Activated T-cell treated with anti-CD3 and anti-CD28 coated beads for 4 hours (primary cell): ENCODE results near the gene BPIFA1.

Source experiments
- DNase-seq: peaks from one replicate; pipeline ENCODE4 v3.0.0-alpha.2; 2020

BPIFA1 gene

DNA sequence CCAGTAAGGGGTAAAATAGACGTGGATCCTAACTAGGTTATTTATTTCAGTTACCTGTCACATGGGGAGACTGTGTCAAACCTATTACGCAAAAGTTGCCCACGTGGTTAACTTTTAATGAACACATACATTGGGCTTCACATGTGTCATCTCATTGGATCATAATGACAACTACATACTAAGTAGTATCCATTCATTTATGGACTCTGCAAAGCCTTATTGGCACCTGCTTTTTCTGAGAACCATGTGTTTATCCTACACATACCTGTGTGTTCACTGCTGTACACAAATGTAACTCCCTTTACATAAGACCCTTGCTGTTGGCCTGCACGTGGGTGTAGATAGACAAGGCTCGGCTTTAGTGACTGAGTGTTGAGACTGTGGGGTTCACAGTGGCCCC is 5.1 kb downstream of the BPIFA1 start:
- no peak for DNase-seq

DNA sequence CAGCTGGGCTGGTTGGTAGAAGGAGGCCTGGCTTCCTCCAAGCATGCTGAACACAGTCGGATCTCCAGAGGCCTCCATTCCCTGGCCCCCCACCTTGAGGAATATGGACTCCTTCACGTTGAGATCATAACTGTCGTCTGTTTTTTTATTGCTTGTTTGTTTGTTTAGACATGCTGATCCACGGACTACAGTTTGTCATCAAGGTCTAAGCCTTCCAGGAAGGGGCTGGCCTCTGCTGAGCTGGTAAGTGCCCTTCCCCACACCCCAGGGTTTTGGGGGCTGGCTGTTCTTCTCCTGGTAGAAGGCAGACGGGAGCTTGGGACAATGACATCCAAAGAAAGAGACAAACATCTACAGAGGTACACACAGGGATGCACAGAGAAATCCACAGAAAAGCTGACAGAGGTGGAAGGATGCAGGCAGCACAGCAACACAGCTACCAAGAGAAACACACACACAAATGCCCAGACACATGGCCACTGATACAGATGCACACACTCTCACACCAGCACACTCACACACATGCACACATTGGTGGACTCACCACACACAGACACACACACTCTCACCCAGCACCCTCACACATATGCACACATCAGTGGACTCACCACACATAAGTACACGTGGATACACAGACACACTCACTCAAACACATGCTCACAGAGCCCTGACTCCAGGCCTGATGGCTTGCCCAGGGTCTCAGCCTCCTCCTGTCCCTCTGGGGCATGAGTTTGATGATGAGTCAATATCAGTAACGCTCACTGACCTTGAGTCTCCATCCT is 6.7 kb downstream of the BPIFA1 start:
- DNase-seq: no peak

DNA sequence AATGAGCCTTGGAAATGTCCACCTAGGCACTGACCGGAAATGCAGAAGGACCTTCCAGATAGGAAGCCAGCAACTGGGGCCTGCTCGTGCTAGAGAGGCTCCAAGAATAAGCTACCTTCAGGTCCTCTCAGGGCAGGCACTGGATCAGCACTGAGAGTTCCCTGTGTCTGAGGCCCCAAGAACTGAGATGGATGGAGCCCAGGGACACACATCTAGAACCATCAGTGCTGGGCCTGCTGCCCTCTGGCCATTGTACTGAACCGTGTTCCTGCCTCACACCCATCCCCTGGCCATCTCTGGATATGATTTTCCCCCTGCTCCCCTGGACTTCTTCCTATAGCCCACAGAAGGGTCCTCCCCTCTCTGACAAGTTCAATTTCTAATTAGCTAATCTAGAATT is 10.3 kb downstream of the BPIFA1 start:
- DNase-seq: no peak

DNA sequence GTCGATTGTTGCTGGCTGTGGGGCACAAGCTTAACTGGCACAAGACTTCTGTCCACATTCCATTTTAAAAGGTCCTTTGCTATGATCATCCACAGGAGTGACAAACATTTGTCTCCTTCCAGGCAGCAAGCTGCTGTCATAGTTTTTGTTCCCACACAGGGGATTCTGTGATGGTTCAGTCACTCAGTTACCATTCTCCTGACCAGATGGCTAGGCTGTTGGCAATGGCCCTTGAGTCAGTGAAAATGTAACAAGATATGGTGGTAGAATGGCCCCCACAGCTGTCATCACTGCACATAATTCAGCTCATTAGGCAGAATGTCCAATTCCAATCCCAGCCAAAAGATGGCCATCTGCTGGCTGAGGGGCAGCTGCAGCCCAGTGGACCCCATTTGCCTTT is 13.7 kb downstream of the BPIFA1 start:
- no peak for DNase-seq

DNA sequence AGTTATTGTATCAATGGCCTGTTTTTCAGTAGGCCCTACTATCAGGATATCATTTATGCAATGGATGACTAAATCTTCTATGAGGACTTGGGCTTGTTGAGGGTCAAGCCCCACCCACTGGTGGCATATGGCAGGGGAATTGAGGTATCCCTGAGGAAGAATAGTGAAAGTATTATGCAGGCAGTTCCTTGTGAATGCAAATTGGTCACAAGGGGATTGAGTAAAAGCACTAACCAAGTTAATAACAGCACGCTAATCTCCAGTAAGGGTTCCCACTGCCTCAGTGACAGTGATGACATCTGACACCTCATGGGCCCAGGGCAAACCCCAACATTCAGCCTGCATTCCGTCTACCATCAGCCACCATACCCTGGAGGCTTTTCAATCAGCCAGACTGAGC is 14.9 kb downstream of the BPIFA1 start:
- no peak for DNase-seq

DNA sequence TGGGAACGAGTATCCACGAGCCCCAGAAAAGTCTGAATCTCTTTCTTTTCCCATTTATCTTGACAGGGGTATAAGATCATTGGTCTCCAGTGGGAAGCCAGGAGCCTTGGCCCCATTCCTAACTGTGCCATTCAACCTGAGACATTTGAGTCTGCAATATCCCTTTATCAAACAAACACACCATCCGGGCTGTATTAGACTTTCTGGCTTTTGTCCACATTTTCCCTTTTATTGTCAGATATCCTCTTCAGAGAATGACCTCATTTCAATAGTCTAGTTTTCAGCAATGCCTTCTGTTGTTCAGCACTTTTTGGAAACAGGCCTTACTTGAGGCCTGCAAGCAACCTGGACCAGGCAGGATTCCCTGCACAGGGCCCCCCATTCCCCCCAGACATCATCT is 15.7 kb downstream of the BPIFA1 start:
- no peak for DNase-seq

DNA sequence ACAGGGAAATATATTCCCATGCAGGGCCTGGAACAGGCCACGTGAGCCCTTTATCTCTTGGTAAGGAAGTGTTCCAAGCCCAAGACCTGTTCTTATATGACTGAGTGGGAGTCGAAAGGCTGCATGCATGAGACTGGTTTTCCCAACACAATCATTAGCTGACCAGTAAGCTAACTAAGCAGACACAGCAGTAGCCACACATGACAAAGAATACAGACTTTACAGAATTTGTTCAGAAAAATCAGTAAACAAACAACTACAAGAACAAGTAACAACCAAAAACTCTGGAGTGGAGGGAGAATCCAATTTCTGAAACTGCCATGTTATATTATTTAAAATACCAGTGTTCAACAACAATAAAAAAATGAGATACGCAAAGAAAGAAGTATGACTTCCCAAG is 16.7 kb downstream of the BPIFA1 start:
- DNase-seq: no peak

DNA sequence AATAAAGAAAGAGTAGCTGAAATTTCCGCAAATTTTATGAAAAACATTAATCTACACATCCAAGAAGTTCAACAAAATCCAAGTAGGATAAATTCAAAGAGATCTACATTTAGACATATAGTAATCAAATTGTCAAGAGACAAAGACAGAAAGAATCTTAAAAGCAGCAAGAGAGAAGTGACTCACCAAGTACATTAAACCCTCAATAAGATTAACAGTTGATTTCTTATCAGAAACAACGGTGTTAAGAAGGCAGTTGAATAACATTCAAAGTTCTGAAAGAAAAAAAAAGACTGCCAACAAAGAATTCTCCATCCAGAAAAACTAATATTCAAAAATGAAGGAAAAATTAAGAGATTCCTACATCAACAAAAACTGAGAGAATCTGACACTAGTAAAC is 19.2 kb downstream of the BPIFA1 start:
- no peak for DNase-seq

DNA sequence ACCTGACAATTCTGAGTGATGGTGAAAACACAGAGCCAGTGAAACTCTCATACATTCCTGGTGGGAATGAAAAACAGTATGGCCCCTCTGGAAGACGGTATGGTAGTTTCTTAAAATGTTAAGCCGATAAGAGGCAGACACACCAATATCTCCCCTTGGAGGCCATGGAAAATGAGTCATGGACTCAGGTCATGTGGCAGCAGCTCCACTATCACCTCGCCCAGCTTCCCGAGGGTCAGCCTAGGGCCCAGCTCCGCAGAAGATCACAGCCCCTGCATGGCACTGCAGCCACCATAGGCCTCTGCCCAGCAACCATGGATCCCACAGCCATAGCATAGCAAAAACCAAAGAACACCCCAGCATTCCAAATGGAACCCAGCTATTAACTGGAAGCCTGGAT is 21.4 kb downstream of the BPIFA1 start:
- DNase-seq: no peak

DNA sequence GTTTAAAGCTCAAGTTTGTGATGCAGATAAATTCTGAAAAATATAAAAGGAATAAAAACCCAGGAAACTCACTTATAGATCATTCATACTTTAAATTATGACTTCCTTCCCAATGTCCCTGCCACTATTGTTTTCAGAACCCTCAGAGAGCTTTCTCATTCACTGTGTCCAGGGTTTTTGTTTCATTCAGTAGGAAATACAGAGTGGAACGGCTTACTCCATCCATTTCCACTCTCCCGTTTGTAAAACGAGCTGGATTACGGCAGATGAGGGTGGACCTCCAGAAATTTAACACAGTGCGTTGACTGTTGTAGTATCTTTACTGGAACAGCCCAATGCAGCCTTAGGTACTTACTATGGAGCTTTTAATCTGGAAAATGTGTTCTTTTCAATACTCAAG is 23.6 kb downstream of the BPIFA1 start:
- DNase-seq: no peak

DNA sequence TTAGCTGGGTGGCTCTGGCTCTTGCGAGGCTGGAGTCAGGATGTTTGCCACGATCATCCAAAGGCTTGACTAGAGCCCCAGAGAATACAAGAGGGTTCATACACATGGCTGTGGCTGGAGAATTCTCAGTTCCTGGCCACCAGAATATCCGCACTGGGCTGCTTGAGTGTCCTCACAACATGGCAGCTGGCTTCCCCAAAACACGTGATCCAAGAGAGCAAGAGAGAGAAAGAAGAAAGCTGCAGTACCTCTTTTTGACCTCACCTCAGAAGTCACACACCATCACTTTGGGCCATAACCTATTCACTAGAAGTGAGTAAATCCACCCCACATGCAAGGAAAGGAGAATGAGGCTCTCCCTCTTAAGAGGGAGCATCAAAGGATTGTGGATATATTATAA is 25.7 kb downstream of the BPIFA1 start:
- no peak for DNase-seq

DNA sequence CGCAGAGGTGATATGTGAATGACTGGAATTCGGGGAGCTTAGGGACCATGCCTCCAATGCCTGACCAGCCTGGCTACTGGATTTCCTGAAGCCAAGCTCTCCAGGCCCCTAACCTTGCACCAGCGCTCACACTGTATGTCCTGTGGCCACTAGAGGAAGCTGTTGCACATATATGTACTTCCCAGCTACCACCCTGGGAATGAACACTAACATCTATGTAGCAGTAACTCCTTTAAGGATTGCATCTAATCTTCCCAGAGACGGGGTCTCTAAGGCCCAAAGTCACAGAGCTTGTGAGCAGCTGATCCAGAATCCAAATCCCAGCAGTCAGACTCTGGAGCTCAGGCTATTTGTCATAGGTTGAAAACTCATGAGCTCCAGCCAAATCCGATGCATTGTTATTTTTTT is 26.9 kb downstream of the BPIFA1 start:
- no peak for DNase-seq

DNA sequence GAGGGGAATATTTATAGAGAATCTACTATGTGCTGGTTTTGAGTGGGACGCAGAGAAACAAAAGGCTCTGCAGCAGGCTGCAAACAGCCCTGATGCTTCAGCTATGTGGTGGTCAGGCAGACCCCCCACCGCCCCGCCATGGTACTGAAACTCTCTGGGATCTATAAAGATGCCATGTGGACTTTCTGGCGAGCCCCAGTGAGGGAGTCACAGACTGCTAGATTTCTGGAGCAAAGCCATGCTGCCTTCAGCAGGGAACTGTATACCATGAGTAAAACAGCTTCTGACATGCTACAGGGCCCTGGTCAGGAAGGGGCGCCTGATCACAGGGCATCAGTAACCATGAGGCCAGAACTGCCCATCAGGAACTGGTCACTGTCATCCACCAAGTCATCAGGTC is 28.0 kb downstream of the BPIFA1 start:
- no peak for DNase-seq

DNA sequence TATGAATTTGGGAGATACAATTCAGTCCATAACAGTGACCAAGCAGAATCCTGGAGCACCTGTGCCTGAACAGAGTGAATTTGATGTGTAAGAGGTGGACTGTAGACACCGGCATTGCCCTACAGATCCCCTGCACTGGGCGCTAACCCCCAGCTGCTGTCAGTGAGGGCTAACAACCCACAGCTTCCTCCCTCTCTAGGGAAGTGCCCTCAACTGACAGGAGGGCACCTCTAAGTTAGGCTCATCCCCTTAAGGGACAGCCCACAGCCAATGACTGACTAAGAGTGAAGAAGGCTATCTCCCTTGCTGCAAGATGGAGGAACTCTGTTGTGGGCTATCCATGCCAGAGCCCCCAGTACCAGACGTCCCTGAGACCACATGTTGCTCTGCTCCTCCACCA is 31.9 kb downstream of the BPIFA1 start:
- DNase-seq: no peak

DNA sequence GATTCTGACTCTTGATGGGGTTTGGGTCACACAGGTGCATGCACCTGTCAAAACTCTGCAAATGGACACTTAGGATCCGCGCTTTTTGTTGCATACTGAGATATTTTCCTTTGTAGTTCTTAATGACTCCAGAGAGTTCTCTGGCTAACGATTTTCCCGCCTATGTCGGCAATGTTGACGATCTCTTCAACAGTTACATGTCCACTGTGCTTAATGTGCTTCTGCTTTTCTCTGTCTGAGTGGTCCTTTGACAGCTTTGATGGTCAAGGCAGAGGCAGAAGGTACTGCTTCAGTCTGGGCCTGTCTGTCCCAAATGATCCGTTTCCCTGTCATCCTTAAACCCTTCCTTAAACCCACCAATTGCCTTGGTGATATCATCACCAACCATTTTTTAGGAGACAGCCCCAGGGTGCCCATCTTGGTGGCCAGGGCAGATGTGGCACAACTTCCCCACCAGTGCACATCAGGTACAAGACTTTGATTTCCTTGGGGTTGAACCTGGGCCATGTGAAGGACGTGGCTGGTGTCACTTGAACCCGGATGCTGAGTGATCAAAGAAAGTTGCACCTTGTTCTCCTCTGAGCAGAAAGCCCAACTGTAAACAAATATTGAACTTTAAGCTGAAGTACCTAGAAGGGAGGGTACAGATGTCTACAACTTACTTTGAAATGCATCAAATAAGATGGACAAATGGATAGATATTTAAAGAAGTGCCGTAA is 36.5 kb downstream of the BPIFA1 start:
- no peak for DNase-seq

DNA sequence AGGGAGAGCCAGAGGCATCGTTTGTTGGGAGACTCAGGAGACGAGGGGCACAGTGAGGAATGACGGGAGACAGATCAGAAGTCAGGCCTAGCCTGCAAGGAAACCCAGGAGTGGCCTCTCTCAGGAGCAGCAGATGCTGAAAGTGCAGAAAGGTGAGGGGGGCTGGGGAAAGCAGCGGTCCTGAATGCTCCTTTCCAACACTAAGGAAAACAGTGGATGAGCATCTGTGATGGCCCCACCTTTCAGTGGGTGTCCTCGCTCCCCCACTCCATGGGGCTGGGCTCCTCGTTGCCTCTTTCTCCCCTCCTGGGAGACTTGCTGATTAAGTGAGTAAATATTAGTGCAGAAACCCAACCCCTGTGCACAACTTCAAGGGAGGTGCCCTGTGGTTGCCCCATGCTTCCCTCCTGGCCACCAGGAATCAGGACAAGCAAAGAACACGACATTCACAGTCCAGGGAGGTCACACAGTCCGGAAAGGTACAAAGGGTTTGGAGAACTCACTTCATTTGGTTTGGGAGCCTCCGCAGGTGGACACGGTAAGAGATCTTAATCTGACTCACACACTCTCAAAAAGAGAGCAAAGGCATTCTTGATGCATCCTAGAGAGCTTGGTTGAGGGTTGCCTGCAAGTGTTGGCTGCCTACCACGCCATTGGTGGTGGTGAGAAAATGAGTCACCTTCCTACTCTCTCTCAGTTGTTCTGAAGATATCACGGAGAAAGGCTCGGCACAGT is 37.5 kb downstream of the BPIFA1 start:
- no peak for DNase-seq

DNA sequence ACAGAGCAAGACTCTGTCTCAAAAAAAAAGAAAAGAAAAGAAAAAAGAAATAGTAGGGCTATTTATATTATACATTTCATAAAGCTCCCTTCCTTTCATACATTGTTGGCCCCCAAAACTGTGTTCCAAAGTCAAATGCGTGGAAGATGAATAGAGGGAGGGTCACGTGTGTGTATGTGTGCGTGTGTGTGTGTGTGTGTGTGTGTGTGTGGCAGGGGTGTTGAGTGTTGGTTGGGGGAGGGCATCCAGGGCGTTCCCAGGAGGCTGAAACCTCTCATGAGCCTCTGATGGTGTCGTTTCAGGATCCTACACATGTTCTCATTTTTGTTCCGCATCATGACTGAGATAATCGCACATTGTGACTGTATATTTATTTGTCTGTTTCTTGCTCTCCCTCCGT is 39.4 kb downstream of the BPIFA1 start:
- no peak for DNase-seq

DNA sequence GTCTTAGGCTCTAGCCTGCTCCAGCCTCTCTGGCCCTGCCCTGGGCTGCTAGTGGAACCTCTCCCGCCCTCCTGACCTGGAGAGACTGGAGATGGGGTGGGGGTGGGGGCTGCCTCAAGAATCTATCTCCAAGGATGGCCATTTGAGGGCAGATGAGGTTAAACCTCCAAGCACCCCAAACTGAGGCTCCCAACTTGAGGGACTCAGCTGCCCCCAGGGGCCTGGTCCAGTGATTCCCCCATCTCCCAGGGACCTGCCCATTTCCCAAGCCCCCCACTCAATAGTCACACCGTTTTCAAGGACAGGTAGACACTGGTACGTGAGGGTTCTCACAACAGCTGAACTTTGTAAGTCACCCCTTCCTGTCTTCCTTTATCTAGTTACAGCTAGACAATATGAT is 40.1 kb downstream of the BPIFA1 start:
- no peak for DNase-seq

DNA sequence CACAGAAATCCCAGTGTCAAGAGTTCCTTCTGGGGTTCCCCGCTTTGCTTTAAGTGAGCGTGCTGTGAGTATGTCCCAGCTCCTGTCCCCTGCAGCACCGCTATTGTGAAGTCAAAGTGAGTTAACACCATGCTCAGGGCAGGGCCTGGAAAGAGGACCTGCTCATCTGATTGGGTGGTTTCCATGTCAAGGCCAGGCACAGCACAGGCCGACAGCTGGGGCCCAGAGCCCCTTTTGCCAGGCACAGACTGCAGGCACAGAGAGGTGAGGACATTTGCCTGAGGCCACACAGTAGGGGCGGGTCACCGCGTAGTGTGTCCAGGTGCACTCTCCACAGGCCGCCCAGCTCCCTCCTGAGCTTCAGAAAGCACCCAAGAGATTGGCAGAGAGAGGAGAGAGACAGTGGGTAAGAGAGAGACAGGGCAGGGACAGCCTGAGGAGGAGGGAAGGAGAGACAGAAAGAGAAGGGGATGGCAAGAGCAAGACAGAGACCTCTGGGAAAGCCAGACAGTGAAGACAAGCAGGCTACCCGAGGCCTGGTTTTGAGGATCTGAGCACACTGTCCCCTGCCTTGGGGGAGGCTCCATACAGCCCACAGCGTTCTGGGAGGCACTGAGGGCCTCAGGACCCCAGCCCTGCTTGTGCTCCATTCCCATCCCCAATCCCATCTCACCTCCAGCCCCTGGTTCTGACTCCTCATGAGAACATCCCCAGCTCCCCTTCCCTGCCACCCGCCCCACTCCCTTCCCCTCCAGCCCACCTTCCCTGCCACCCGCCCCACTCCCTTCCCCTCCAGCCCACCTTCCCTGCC is 40.7 kb downstream of the BPIFA1 start:
- no peak for DNase-seq

DNA sequence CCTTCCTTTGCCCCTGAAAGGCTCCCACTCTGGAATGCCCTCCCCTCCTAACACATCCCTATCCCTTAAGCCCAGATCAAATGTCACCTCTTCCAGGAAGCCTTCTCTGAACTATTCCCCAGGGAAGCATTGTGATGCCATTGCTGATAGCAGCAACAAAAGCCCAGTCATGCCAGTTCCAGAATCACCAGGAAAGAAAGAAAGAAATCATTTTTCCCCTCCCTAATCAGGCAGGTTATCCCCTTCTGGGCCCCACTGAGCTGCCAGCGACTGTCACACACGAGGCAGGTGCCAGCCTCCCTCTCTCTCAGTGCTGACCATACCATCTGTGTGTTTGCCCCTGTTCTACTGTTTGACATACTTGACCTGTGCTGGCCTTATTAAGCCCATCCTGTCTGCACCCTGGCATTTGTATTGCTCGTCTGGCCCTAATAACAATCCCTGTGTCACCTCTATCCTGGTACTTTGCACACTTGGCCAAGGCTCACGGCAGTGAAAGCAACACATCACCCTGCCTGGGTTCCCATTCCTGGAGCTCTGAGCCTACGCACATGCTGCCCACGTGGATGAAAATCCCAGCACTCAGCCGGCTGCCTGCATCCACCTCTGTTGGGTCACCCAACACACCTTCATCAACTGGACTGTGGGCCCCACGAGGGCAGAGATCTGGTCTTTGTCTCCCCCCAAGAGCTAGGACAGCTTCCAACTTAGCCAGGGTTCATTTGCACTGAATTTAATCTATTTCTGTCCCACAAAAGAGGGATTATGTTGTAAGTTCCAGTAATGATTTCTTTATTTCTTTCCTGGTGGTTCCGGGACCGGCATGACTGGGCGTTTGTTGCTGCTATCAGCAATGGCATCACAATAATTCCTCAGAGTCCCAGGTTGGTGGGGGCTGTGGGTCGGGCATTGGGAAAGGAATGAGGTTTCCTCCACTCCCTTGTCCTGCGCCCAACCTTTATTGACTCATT is 42.0 kb downstream of the BPIFA1 start:
- no peak for DNase-seq

DNA sequence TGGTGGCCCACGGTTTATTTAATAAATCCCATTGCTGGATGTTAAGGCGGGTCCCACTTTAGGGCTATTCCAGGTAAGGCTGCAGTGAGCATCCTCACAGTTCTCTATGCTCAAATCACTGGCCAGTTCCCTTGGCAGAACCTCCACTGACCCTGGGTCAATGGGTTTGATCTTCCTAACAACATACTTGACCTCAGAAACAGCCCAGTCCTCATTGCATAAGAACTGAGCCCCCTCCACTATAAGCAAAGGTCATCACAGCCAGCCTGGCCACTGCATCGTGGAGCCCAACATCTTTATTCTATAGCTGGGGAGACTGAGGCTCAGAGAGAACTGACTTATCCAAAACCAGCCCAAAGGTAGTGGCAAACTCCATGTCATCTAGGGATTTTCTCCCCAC is 42.9 kb downstream of the BPIFA1 start:
- DNase-seq: no peak
